Mammary epithelial cell (primary cell): Measurements from ENCODE around the gene KRTAP10-6.
"Not testable (repeated sequence)": the region's sequence is repeated elsewhere in the genome, so short reads cannot be mapped to it uniquely, and the experiment has no call there.

Source experiments
- EZH2 ChIP-seq: IDR thresholded peaks from 2 replicates; pipeline ENCODE4 v1.6.1; 2012; ENCODE audit warnings: low read length, inconsistent platforms, borderline replicate concordance
- TF ChIP-seq, protein P1 (sequence below), 2 donors: IDR thresholded peaks in 1 of 2; conservative IDR thresholded peaks in 1 of 2; 2 replicates each; pipeline ENCODE4 v1.5.1; 2011 to 2012; ENCODE audit warnings: inconsistent platforms in 2 of 2, low read length in 2 of 2, mild to moderate bottlenecking in 2 of 2, control low read depth in 1 of 2, low read depth in 1 of 2; ENCODE audit not compliant: insufficient read depth in 1 of 2; ENCODE audit errors: extremely low read depth in 1 of 2

DNA sequence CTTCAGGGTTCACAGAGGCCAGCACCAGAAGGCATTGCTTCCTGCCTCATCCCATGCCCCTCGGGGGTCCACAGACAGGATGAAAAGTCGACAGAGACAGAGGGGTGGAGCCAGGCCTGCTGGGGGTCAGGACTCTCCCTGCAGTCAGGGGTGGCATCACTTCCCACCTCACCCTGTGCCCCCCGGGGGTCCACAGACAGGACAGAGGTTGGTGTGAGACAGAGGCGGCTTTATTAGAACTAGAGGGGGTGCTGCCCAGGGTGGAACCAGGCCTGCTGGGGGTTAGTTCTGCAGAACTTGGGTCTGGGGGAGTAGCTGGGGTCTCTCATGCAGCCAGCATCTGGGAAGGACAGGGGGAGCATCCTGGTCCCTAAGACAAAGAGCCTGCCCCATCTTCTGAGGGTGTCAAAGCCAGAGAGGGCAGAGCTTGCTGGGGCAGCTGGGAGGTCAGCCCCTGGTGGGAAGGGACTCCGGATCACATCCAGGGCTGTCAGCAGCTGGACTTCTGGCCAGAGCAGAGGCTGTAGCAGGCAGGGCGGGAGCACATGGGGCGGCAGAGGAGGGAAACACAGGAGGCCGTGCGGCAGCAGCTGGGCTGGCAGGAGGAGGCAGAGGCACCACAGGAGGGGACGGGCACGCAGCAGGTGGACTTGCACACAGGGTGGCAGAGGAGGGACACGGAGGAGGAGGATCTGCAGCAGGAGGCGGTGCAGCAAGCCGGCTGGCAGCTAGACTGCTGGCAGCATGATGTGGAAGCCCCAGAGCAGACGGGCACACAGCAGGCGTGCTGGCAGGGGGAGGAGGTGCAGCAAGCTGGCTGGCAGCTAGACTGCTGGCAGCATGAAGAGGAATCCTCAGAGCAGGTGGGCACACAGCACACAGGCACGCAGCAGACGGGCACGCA lies 1.2 kb downstream of the KRTAP10-6 start:
- TF ChIP-seq, protein P1, sequence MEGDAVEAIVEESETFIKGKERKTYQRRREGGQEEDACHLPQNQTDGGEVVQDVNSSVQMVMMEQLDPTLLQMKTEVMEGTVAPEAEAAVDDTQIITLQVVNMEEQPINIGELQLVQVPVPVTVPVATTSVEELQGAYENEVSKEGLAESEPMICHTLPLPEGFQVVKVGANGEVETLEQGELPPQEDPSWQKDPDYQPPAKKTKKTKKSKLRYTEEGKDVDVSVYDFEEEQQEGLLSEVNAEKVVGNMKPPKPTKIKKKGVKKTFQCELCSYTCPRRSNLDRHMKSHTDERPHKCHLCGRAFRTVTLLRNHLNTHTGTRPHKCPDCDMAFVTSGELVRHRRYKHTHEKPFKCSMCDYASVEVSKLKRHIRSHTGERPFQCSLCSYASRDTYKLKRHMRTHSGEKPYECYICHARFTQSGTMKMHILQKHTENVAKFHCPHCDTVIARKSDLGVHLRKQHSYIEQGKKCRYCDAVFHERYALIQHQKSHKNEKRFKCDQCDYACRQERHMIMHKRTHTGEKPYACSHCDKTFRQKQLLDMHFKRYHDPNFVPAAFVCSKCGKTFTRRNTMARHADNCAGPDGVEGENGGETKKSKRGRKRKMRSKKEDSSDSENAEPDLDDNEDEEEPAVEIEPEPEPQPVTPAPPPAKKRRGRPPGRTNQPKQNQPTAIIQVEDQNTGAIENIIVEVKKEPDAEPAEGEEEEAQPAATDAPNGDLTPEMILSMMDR (conservative IDR thresholded peaks at IDR 0.05 in 1 of 2, IDR thresholded peaks at IDR 0.05 in 1 of 2; ENCODE audit: extremely low read depth in 1 of 2, insufficient read depth in 1 of 2, low read depth in 1 of 2, low read length in 2 of 2), result not testable (repeated sequence)
- TF ChIP-seq EZH2, result not testable (repeated sequence)
